ENCODE data around the gene ADGRD2. TPM values are rescaled to one million over a fixed set of nuclear protein-coding genes. Genes with fewer than 3 reads are reported as not detected.
"Not testable (repeated sequence)": the region's sequence is repeated elsewhere in the genome, so short reads cannot be mapped to it uniquely, and the experiment has no call there.

Gene ADGRD2
- total RNA-seq, 1 donor from 2014 or later = not detected

GRCh38 chr9:124415852-124416484 lies 34.3 kb upstream of the ADGRD2 start:
- TF ChIP-seq, protein P1, sequence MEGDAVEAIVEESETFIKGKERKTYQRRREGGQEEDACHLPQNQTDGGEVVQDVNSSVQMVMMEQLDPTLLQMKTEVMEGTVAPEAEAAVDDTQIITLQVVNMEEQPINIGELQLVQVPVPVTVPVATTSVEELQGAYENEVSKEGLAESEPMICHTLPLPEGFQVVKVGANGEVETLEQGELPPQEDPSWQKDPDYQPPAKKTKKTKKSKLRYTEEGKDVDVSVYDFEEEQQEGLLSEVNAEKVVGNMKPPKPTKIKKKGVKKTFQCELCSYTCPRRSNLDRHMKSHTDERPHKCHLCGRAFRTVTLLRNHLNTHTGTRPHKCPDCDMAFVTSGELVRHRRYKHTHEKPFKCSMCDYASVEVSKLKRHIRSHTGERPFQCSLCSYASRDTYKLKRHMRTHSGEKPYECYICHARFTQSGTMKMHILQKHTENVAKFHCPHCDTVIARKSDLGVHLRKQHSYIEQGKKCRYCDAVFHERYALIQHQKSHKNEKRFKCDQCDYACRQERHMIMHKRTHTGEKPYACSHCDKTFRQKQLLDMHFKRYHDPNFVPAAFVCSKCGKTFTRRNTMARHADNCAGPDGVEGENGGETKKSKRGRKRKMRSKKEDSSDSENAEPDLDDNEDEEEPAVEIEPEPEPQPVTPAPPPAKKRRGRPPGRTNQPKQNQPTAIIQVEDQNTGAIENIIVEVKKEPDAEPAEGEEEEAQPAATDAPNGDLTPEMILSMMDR (IDR thresholded peaks at IDR 0.05) = no peak
- Mint-ChIP-seq H3K27ac (peak overlapping the region; percentile 94), H3K27me3 (no peaks in the 10 kb centered on the region), H3K4me3 (peak overlapping the region; percentile 99), H3K9me3 (peaks cover 4% of the 10 kb centered on the region), H3K4me1 (peaks cover 25% of the 10 kb centered on the region), H3K36me3 (ENCODE audit: low read depth) (peaks cover 42% of the 10 kb centered on the region)
- ChIA-PET POLR2A (interaction anchor here (0.7 kb wide), 2 partner anchors 37 to 825 kb away, joined by 3 read pairs; partner anchors contain the start of gene HSPA5), CTCF (no interaction called here)
- DNase-seq (no peak), ATAC-seq (ENCODE audit: low read depth) (no peak)
- intact Hi-C loops (cut with micrococcal nuclease) = loop anchor here (1.0 to 5.0 kb wide), 4 partner anchors 124 to 486 kb away; partner anchors contain the start of gene DENND1A

DNA sequence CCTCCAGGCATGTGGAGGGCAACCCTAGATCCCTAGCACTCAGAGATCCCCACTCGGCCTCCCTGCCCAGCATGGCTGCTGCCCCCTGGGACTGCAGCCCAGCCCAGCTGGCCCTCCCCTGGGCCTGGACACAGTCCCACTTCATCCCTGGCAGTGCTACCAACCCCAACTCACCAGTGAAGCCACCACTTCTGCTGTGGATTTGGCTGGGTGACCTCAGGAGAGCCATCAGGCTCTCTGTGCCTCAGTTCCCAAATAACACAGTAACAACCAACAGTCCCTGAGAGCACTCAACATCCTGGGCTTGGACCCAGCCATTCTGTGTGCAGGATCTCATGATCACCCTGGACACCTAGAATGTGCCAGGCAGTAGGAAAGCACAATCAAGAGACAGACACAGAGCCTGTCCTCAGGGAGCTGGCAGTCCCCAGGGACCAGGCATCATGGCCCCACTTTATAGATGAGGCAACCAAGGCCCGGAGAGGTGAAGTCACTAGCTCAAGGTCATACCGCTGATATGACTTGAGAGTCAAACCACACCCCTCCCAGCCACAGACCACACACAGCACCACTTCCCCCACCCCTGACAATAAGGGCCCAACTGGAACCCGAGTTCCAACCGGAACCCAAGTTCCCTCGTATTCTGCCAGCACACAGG lies 30.3 kb upstream of the ADGRD2 start:
- TF ChIP-seq, protein P1 (IDR thresholded peaks at IDR 0.05) = no peak
- CTCF ChIA-PET = interaction anchor here (1.5 kb wide), 1 partner anchor 118 kb away, joined by 5 read pairs; no protein-coding TSS in a partner anchor
- POLR2A ChIA-PET = no interaction called here
- intact Hi-C loops (cut with micrococcal nuclease) = loop anchor here (1.0 to 5.0 kb wide), 2 partner anchors 116 to 128 kb away; no protein-coding TSS in a partner anchor
- H3K36me3 Mint-ChIP-seq (ENCODE audit: low read depth) = peaks cover 3% of the 10 kb centered on the region
- peaks cover 4% of the 10 kb centered on the region for H3K9me3 Mint-ChIP-seq
- peaks cover 10% of the 10 kb centered on the region for H3K4me1 Mint-ChIP-seq
- DNase-seq = no peak
- no peak overlapping the region for H3K27ac Mint-ChIP-seq
- ATAC-seq (ENCODE audit: low read depth) = no peak
- H3K27me3 Mint-ChIP-seq = no peaks in the 10 kb centered on the region
- H3K4me3 Mint-ChIP-seq = no peak overlapping the region

- no peaks in the 10 kb centered on the region for H3K36me3 Mint-ChIP-seq (ENCODE audit: low read depth)
- no peaks in the 10 kb centered on the region for H3K27me3 Mint-ChIP-seq
- ATAC-seq (ENCODE audit: low read depth) (no peak), DNase-seq (no peak)
- H3K4me3 Mint-ChIP-seq = no peak overlapping the region
- intact Hi-C loops (cut with micrococcal nuclease) = no loop called here
- no peaks in the 10 kb centered on the region for H3K9me3 Mint-ChIP-seq
- peaks cover 2% of the 10 kb centered on the region for H3K4me1 Mint-ChIP-seq
- H3K27ac Mint-ChIP-seq = no peak overlapping the region
- ChIA-PET CTCF (interaction anchor here (1.5 kb wide), 1 partner anchor 116 kb away, joined by 5 read pairs; no protein-coding TSS in a partner anchor), POLR2A (no interaction called here)
- TF ChIP-seq, protein P1 (IDR thresholded peaks at IDR 0.05) = no peak
These were observed 29.2 kb upstream of the ADGRD2 start for GRCh38 chr9:124420991-124421543.

DNA sequence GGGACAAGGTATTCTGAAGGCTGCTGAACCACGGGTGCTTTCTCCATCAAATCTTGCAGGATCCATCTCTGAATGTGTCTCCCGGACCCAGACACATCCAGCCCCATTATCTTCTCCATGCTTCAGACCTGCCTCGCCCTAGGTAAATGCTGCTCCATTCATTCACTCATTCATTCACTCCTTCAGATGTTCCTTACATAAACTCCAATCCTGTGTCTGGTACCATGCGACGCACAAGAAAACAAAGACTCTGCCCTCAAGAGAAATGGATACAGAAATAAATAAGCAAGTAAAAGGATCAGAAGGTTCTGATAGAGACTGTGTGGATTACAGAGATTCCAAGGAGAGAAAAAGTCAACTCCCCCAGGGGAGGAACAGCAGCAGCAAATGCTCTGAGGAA lies 27.1 kb upstream of the ADGRD2 start:
- H3K36me3 Mint-ChIP-seq (ENCODE audit: low read depth) = no peaks in the 10 kb centered on the region
- ChIA-PET CTCF (no interaction called here), POLR2A (no interaction called here)
- no peak overlapping the region for H3K4me3 Mint-ChIP-seq
- DNase-seq (no peak), ATAC-seq (ENCODE audit: low read depth) (no peak)
- no peak overlapping the region for H3K27ac Mint-ChIP-seq
- H3K4me1 Mint-ChIP-seq = peaks cover 2% of the 10 kb centered on the region
- intact Hi-C loops (cut with micrococcal nuclease) = no loop called here
- H3K27me3 Mint-ChIP-seq = no peaks in the 10 kb centered on the region
- H3K9me3 Mint-ChIP-seq = no peaks in the 10 kb centered on the region
- TF ChIP-seq, protein P1 (IDR thresholded peaks at IDR 0.05) = no peak

- Mint-ChIP-seq H3K27ac (no peak overlapping the region), H3K27me3 (no peaks in the 10 kb centered on the region), H3K4me3 (no peak overlapping the region), H3K4me1 (peaks cover 2% of the 10 kb centered on the region), H3K9me3 (no peaks in the 10 kb centered on the region), H3K36me3 (ENCODE audit: low read depth) (no peaks in the 10 kb centered on the region)
- TF ChIP-seq, protein P1 (IDR thresholded peaks at IDR 0.05) = no peak
- DNase-seq (no peak), ATAC-seq (ENCODE audit: low read depth) (no peak)
- intact Hi-C loops (cut with micrococcal nuclease) = no loop called here
- ChIA-PET CTCF (no interaction called here), POLR2A (no interaction called here)
These were observed 26.7 kb upstream of the ADGRD2 start for GRCh38 chr9:124423591-124423990.

- H3K27me3 Mint-ChIP-seq, DNase-seq, CTCF ChIA-PET: not testable (repeated sequence)
These were observed 24.5 kb upstream of the ADGRD2 start for GRCh38 chr9:124425733-124426132.

More at GRCh38 chr9:124425733-124426132, 24.5 kb upstream of the ADGRD2 start:
- H3K36me3 Mint-ChIP-seq (ENCODE audit: low read depth); H3K4me1 Mint-ChIP-seq; ATAC-seq (ENCODE audit: low read depth); H3K27ac Mint-ChIP-seq; H3K9me3 Mint-ChIP-seq; intact Hi-C loops (cut with micrococcal nuclease); H3K4me3 Mint-ChIP-seq; POLR2A ChIA-PET: not testable (repeated sequence)
